Measurements from ENCODE around the gene AMZ1.
"Not testable (repeated sequence)": the region's sequence is repeated elsewhere in the genome, so short reads cannot be mapped to it uniquely, and the experiment has no call there.

Gene AMZ1

GRCh38 chr7:2727206-2727605 is 39.2 kb downstream of the AMZ1 start:
- DNase-seq (ENCODE audit: low spot score): not testable (repeated sequence)

GRCh38 chr7:2728316-2729030 is 40.5 kb downstream of the AMZ1 start:
- no peak for DNase-seq (ENCODE audit: low spot score)

- no peak for DNase-seq (ENCODE audit: low spot score)
These were observed 41.3 kb downstream of the AMZ1 start for GRCh38 chr7:2729031-2729892.

- no peak for DNase-seq (ENCODE audit: low spot score)
These were observed 42.1 kb downstream of the AMZ1 start for GRCh38 chr7:2729893-2730716.

- DNase-seq (ENCODE audit: low spot score): no peak
These were observed 43.1 kb downstream of the AMZ1 start for GRCh38 chr7:2730846-2731770.

GRCh38 chr7:2732388-2732787 is 44.4 kb downstream of the AMZ1 start:
- no peak for DNase-seq (ENCODE audit: low spot score)

GRCh38 chr7:2732959-2733584 is 45.1 kb downstream of the AMZ1 start:
- no peak for DNase-seq (ENCODE audit: low spot score)

- no peak for DNase-seq (ENCODE audit: low spot score)
These were observed 46.2 kb downstream of the AMZ1 start for GRCh38 chr7:2734084-2734686.

- DNase-seq (ENCODE audit: low spot score): no peak
These were observed 47.0 kb downstream of the AMZ1 start for GRCh38 chr7:2734751-2735571.

GRCh38 chr7:2735744-2736143 is 47.7 kb downstream of the AMZ1 start:
- no peak for DNase-seq (ENCODE audit: low spot score)

- DNase-seq (ENCODE audit: low spot score): no peak
These were observed 48.5 kb downstream of the AMZ1 start for GRCh38 chr7:2736411-2736914.

GRCh38 chr7:2737005-2737743 is 49.2 kb downstream of the AMZ1 start:
- not testable (repeated sequence) for DNase-seq (ENCODE audit: low spot score)

- no peak for DNase-seq (ENCODE audit: low spot score)
These were observed 50.0 kb downstream of the AMZ1 start for GRCh38 chr7:2737771-2738540.

- DNase-seq (ENCODE audit: low spot score): no peak
These were observed 51.0 kb downstream of the AMZ1 start for GRCh38 chr7:2738766-2739549.

- not testable (repeated sequence) for DNase-seq (ENCODE audit: low spot score)
These were observed 55.7 kb downstream of the AMZ1 start for GRCh38 chr7:2743523-2744185.

GRCh38 chr7:2748684-2749083 is 60.7 kb downstream of the AMZ1 start:
- not testable (repeated sequence) for DNase-seq (ENCODE audit: low spot score)
